Effector CD4-positive, alpha-beta T cell (primary cell): Measurements from ENCODE around the gene GPHN.

Experiments used
- DNase-seq: peaks from one replicate; pipeline ENCODE4 v3.0.0-alpha.2; 2020

GPHN gene

DNA sequence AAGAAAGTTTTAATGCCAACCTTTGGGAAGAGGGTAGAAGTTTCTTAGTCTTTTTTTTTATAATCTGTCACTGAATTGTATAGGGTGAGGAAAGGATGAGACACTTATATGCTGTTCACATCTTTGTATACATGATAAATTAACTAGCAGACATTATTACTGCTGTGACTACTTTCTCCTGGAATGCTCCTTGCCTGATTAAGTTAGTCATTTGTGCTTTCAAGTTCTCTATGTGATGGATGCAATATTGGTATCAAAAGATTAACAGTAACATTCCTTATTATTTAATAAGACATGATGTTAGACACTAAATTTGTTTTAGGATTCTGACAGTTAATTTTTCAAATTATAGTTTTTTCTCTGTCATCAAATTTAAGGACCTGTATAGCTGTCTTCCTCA lies 457.9 kb downstream of the GPHN start:
- no peak for DNase-seq

DNA sequence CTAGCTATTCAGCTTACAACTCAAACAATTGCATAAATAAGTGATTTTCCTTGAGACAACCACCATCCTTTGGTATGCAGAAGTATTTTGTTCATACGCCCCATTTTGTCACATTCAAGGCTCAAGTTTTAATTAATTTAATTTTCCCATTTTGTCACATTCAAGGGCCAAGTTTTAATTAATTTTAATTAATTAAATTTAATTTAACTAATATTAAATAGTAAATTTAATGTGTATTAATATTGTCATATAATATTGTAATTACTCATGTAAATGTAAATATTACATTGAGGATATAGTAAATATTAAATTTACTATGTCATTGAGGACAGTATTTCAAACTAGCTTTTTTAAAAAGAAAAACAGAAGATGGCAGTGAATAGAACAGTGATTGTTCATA lies 464.5 kb downstream of the GPHN start:
- DNase-seq, result no peak

DNA sequence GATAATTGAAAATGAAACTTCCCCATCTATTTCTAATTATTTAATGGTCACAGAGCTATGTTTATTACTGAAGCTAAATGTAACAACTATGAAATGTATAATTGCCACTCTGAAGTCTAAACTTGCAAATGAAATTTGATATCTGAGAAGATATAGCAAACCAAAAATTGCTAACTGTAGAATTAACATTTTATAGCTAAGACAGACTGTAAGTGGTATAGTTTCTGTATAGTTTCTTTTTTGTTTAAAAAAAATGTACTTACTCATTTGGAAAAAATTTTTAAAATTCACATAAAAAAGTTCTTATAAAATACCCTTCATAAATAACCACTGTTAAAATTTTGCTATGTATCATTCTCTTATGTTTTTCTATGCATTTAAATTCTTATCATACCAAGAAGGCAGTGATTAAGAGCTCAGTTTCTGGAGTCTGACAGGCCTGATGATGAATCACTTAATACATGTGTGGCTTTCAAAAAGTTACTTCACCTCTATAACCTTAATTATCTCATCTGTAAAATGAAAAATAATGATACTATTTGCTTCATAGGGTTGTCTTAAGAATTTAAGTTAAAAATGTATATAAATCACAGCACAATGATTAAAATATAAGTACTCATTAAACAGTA lies 466.6 kb downstream of the GPHN start:
- no peak for DNase-seq

DNA sequence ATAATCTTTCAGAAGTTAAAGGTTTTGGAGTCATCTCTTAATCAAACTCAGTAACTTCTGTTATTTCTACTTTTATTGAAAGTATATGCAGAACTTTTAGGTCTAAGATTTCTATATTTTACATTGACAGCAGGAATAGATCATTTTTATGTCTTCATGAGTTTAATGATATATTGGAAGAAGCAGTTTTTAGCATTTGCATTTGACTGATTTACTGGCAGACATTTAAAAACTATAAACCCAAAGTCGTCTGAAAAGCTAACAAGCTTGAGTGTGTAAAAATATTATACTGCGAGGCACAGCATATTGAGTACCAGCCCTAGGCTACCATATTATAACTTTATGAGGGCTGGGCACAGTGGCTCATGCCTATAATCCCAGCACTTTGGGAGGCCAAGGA lies 467.3 kb downstream of the GPHN start:
- no peak for DNase-seq

DNA sequence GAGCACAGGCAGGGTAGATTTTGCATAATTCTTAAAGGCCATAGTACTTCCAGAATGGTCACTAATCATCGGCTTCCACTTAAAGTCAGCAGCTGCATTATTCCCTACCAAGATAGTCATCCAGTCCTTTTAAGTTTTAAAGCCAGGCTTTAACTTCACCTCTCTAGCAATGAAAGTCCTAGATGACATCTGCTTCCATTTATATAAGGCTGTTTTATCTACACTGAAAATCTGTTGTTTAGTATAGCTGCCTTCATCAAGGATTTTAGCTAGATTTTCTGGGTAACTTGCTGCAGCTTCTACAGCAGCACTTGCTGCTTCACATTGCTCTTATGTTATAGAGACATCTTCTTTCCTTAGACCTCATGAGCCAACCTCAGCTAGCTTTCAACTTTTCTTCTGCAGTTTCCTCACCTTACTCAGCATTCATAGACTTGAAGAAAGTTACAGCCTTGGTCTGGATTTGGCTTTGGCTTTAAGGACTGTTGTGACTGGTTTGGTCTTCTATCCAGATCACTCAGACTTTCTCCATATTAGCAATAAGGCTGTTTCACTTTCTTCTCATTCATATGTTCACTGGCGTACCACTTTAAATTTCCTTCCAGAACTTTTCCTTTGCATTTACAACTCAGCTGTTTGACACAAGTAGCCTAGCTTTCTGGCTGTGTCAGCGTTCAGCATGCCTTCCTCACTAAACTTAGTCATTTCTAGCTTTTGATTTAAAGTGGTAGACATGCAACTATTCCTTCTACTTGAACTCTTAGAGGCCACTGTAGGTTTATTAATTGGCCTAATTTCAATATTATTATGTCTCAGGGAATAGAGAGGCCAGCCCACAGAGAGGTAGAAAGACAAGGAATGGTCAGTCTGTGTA lies 471.4 kb downstream of the GPHN start:
- no peak for DNase-seq

DNA sequence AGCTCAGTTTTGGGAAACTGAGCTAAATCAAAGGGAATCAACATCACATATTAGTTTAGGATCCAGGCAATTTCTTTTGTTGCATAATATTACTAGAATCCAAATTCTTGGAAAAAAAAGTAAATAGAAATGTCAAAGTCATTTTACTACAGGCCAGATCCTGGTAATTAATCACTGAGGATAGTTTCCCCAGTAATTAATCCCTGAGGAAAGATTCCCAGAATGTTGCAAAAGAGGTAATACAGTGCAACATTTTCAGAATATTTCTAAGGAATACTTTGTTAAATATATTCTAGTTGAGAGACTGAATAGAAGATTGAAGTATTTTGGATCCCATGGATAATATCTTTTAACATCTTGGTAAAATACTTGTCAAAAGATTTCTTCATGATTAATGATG lies 474.3 kb downstream of the GPHN start:
- DNase-seq, result no peak

DNA sequence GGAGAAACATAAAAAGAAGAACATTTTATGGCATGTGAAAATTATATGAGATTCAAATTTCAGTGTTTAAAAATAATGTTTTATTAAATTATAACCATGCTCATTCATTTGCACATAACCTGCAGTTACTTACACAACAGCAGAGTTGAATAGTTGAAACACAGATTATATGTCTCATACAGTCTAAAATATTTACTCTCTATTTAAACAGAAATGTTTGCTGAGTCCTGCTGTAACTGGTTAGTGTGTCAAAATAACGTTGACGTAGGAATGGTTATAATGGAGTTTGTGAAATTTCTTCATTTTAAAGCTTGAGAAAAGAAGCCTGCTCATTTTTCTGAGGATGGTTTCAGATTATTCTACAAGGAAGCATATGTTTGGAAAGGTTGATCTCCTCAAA lies 484.8 kb downstream of the GPHN start:
- no peak for DNase-seq

DNA sequence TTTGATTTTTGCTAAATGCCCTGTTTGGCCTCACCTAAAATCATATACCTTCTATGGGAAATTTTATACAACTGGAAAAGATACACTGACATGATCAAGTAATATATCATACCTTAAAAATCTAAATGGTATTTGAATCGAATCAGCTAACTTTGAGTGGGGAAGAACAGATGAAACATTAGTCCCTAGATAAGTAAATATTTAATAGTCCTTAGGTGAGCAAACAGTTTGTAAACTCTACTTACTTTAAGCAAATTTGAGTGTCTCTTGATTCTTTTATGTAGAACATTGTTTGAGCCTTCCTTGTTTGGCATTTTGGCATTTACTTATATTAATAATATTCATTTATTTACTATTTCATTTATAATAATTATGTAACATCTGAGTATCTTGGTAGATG lies 485.6 kb downstream of the GPHN start:
- no peak for DNase-seq

DNA sequence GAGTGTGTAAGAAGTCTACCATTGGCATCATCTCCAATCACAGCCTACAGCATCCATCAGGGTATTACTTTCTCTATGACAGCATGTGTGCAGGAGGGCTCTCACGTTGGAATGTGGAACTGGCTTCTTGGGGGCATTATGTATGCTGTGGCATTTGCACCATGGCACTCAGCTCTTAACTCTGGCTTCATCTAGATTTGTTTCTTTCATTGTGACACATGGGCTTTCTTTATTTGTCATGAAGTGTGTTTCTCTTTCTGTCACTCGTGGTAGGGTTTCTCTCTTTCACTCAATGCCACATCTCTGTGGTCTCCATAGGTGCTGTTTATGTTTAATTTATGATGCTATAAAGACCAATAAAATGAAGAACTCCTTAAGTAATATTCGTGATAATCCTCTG lies 490.1 kb downstream of the GPHN start:
- DNase-seq, result no peak

DNA sequence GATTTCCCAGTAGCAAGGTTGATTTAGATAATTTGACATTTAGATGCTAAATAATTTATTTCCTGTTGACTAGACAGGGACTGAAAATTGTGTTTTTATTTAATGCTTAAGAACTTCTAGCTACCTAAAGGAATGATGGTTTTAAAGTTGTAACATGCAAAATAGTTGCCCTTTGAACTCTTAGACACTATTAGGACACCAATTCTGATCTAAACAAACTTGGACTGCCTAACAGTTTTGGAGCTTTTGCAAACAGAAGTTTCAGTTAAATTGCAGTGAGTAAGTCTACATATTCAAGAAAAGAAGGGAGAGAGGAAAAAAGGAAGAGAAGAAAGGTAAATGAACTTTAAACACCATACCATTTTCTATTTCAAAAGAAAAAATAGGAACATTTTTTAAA lies 492.0 kb downstream of the GPHN start:
- DNase-seq, result no peak

DNA sequence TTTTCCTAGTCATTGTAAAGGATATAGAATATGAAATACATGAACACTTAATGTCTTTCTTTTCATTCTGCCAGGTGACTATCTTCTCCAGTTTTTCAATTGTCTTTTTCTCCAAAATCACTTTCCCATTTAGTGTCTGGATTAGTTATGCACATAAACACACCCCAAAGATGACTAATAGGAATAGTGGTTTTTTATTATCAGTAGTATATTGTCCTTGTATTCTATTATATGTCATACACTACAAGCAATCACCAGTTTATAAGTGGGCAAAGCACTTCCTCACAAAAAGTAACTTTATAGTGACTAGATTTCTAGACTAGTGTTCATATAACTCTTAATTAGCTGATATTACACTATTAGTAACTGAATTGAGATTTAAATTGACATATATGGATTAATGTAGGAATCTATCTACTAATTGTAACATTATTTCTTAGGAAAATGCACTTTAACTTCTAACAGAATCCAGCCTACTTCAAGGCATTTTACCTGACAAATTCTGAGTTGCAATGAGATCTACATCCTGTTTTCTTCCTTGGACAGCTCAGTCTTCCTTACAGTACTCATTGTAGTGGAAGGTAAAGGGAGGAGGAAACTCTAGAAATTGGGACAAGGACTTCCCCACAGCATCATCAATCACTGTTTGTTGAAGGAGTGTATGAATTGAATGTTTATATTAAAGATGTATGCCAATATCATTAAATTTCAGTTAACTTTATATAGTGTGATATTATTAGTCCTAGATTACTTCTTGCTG lies 495.2 kb downstream of the GPHN start:
- DNase-seq, result no peak

DNA sequence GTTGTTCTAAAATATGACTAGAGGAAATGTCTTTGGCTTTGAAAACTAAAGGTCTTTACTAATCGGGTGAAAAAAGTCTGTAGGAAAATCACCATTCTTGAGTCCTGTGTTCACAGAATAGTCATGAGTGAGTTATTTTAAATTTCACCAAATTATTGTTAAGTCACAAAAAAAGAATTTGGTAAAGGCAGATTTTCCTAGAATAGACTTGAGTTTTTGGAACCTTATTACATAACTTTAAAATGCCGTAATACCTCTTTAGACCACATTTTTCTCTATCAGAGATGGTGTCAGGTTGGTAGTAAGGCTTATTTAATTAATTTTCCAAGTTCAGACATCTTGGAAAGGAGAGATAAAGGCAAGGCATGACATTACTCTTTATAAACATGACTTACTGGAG lies 496.6 kb downstream of the GPHN start:
- DNase-seq, result no peak

DNA sequence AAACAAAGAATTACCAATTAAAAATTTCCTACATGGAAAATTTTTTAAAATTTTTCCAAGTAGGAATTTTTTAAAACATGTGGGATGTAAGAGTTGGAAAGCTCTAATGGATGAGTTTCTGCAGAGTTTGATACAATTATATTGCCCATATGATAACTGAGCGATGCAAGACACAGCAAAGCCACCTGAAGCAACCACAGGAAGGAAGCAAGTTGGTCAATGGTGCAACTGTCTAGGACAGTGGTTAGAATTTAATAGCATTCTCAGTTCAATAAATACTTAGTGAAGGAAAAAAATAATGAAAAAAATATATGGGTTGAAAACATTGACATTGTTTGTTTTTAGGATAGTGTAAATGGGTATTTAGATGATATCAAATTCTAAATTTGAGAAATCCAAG lies 502.7 kb downstream of the GPHN start:
- DNase-seq, result no peak

DNA sequence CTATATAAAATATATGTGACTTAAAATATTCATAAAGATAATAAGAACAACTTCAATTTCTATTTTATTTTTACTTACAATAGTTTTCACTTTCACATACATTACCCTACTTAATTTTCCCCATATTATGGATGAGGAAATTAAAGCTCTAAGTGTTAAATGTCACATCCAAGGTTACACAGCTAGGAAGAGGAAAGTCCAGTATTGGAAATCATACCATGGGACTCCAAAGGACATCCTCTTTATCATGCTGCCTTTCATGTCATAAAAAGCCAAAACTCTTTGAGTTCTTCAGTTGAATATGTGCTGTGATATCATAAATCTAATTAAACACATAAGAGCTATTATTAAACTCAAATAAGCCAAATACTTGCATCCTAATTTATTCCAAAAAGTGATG lies 508.9 kb downstream of the GPHN start:
- DNase-seq, result no peak

DNA sequence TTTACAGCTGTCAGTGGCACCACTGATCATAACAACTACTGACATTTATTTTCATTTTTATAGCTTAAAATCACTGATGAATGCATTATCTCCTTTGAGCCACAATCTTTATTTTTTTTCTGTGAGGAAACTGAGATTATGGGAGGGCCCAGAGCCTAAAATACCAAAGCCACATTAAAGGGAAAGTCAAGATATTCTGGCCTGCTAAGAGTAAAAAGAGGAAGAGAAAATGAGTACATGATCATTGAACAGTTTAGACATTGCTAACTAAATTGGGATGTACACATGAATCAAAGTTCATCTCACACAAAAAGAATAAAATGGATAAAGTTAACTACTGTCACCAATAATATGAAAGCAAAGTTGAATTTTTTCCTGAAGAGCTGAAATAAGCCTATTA lies 510.8 kb downstream of the GPHN start:
- no peak for DNase-seq

DNA sequence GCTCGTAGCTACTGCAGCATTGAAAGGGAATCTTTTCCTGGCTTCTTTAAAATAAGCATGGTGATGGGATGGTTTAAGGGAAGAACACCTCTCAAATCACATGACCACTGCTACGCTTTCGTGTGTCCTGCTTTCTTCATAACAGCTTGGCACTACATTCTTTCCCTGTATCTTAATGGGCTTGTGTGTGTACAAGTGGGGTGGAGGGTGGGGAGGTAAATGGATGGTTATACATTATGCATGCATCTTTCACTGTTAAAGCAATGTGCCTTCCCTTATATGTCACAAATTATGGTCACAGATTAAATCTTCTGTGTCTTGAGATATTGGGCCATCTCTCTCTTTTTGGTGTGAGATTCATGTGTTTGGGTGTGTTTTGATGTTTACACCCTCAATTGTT lies 511.8 kb downstream of the GPHN start:
- DNase-seq, result no peak

DNA sequence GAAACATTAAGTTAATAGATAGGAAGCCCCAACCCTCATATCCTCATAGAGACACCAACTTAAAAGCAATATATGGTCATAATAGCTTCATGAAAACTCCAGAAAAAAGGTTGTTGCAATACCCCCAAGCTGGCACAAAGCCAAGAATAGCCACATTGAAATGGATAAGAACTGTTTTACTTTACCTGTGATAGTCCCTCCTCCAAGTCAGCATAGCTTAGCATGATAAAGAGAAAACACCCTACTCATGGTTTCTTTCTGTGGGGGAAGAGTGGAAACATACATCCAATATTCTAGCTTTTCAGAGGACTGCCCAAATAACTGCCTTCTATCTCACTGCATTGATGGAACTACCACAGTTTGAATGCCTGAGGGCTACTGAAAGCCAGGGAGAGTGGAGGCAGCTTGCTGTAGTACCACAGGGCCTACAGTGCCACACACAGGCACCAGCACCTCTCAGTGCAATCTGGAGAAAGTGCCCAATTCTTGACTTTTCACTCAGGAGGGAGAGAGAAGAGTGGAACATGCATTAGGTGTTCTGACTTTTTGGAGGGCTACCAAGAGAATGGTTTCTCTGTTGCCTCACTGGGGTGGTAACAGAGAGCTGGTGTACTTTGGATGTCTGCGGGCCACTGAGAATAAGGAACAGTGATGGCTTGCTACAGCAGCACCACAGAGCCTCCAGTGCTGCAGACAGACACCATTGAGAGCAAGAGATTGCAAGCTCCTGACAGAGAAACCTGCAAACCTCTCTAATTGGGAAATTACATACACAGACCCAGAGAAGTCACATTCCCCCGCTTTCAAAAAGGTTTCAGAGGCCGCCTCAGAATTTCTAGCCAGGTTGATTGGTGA lies 524.2 kb downstream of the GPHN start:
- DNase-seq, result no peak

DNA sequence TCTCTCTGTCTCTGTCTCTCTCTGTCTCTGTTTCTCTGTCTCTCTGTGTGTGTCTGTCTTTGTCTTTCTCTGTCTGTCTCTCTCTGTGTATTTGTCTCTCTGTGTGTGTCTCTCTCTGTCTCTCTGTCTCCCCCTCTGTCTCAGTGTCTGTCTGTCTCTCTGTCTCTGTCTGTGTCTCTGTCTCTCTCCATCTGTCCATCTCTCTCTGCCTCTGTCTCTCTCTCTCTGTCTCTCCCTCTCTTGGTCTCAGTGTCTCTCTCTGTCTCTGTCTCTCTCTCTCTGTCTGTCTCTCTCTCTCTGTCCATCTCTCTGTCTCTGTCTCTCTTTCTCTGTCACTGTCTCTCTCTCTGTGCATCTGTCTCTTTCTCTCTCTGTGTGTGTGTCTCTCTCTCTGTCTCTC lies 537.5 kb downstream of the GPHN start:
- no peak for DNase-seq

DNA sequence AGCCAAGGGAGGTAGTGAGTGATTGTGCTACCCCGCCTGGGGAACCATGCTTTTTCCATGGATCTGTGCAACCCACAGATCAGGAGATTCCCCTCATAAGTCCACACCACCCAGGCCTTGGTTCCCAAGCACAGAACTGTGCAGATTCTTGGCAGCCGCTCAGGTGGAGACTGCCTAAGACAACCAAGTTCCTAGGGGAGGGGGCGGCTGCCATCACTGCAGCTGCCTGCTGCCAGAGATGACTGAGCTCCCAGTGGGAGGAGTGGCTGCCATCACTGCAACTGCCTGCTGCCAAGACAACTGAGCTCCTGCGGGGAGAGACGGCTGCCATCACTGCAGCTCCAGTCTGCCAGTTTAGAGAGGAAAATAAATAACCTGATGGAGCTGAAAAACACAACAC lies 542.9 kb downstream of the GPHN start:
- no peak for DNase-seq

DNA sequence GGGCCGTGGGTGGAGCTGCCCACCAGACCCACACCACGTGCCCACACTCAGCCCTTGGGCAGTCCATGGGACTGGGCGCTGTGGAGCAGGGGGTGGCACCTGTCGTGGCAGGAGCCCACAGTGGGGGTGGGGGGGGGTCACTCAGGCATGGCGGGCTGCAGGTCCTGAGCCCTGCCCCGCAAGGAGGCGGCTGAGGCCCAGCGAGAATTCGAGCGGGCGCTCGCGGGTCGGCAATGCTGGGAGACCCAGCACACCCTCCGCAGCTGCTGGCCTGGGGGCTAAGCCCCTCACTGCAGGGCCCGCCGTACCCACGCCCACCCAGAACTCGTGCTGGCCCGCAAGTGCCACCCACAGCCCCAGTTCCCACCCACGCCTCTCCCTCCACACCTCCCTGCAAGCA lies 548.7 kb downstream of the GPHN start:
- no peak for DNase-seq

DNA sequence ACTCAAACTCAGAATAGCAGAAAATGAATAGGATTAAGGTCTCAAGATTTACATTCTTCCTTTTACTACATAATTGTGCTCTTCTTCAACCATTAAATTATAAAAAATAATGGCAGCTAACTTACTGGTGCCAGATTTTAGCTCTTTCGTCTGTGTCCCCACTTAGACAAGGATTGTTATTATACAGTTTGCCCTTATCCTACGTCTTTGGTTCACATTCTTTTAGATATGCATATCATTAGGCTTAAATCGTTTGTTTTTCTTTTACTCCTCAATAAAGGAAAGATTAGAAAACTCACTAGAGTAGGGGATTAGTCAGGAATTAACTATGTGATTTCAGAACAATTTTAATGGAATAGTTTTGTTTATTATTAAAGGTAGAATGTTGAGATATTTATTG lies 551.6 kb downstream of the GPHN start:
- no peak for DNase-seq

DNA sequence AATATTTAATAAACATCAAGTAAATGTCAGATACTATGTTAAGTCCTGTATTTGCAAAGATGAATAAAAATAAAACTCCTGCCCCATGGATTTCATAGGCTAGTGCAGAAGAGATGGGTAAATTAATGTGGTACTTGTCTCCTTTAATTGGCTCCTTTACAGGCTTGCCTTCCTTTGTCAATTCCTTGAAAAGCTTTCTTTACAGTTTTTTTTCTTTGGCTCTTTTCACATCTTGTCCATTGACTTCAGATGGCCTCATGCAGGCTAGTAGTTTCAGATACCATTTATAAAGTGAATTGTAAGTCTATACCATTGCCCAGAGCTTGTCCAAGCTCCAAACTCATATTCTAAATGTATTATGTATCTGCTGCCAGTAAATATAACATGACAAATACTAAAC lies 552.6 kb downstream of the GPHN start:
- no peak for DNase-seq
